HG03280 (cell line): ENCODE results near the gene SLC6A11.

Source experiments
- ATAC-seq: cut with Tn5 transposase; IDR thresholded peaks from one replicate; pipeline ENCODE4 v1.9.1; 2021; ENCODE audit warnings: mild to moderate bottlenecking, moderate library complexity; ENCODE audit not compliant: unreplicated experiment

The SLC6A11 gene

GRCh38 chr3:10975695-10976234, 159.7 kb downstream of the SLC6A11 start:
- ATAC-seq = no peak

- ATAC-seq = no peak
These were observed 160.7 kb downstream of the SLC6A11 start for GRCh38 chr3:10976770-10977169.

- no peak for ATAC-seq
These were observed 162.0 kb downstream of the SLC6A11 start for GRCh38 chr3:10977892-10978510.

- no peak for ATAC-seq
These were observed 162.9 kb downstream of the SLC6A11 start for GRCh38 chr3:10978956-10979355.

GRCh38 chr3:10980312-10980711, 164.3 kb downstream of the SLC6A11 start:
- no peak for ATAC-seq

GRCh38 chr3:10981031-10981430, 165.0 kb downstream of the SLC6A11 start:
- no peak for ATAC-seq

- ATAC-seq = no peak
These were observed 165.9 kb downstream of the SLC6A11 start for GRCh38 chr3:10981961-10982360.

- ATAC-seq = no peak
These were observed 166.8 kb downstream of the SLC6A11 start for GRCh38 chr3:10982782-10983181.

GRCh38 chr3:10983219-10983916, 167.3 kb downstream of the SLC6A11 start:
- ATAC-seq = no peak

- no peak for ATAC-seq
These were observed 168.4 kb downstream of the SLC6A11 start for GRCh38 chr3:10984371-10984896.

GRCh38 chr3:10985181-10985580, 169.2 kb downstream of the SLC6A11 start:
- ATAC-seq = no peak

- no peak for ATAC-seq
These were observed 170.6 kb downstream of the SLC6A11 start for GRCh38 chr3:10986592-10986991.

GRCh38 chr3:10988001-10988665, 172.1 kb downstream of the SLC6A11 start:
- no peak for ATAC-seq

- no peak for ATAC-seq
These were observed 173.0 kb downstream of the SLC6A11 start for GRCh38 chr3:10988991-10989484.
